A549 (cell line): ENCODE results near the gene PHC1. TPM values are rescaled to one million over a fixed set of nuclear protein-coding genes. Genes with fewer than 3 reads are reported as not detected.

Experiments
- ATAC-seq, 2 experiments: fragments of 200-7000 bp in 1 of 2; fragments of >200 bp in 1 of 2; cut with Nextera tagmentation in 1 of 2; cut with Tn5 transposase in 1 of 2; 3 replicates each; pipeline versions ENCODE4 v1.8.0 to v1.9.1; 2018 to 2020; ENCODE audit warnings: mild to moderate bottlenecking in 1 of 2, moderate library complexity in 1 of 2
- CTCF ChIA-PET: fragments of 300-600 bp; sonication (Branson Sonifier 250); formaldehyde crosslinking; extraction: SDS; loops from one replicate; lab custom pipeline; 2021; ENCODE audit warnings: antibody characterized with exemption, inconsistent platforms; lab: Yijun Ruan, JAX
- POLR2A ChIA-PET: fragments of 350-600 bp; formaldehyde crosslinking; extraction: SDS; loops from one replicate; lab custom pipeline; 2021; ENCODE audit warnings: antibody characterized with exemption, inconsistent platforms; lab: Yijun Ruan, JAX
- DNase-seq, 2 experiments: peaks; one replicate each; pipeline versions ENCODE4 v3.0.0 to v3.0.0-alpha.2; 2011 to 2016; ENCODE audit warnings: low read depth in 1 of 2, low spot score in 1 of 2
- FAIRE-seq: peaks from 2 replicates; lab custom pipeline; 2011; peaks lifted over from hg19 to GRCh38; lab: Jason Lieb, UNC
- H3K27ac ChIP-seq, 2 experiments: fragments of >200 bp; sonication (Bioruptor Twin); formaldehyde crosslinking; 3 replicates each; pipeline ENCODE4 v1.5.1; 2016 to 2017
- H3K4me1 ChIP-seq: fragments of >200 bp; sonication (Bioruptor Twin); formaldehyde crosslinking; 3 replicates; pipeline ENCODE4 v1.6.1; 2016
- H3K4me2 ChIP-seq: fragments of >200 bp; sonication (Bioruptor Twin); formaldehyde crosslinking; 3 replicates; pipeline ENCODE4 v1.6.1; 2016
- H3K4me3 ChIP-seq: fragments of >200 bp; sonication (Bioruptor Twin); formaldehyde crosslinking; 3 replicates; pipeline ENCODE4 v1.5.1; 2016
- H3K9me3 ChIP-seq: fragments of >200 bp; sonication (Bioruptor Twin); formaldehyde crosslinking; 3 replicates; pipeline ENCODE4 v1.6.1; 2016
- BCL3 ChIP-seq: fragments of >200 bp; sonication (Bioruptor Twin); formaldehyde crosslinking; IDR thresholded peaks from 3 replicates; pipeline ENCODE4 v1.6.1; 2016
- CBX2 ChIP-seq: fragments of 200-600 bp; sonication (generic); IDR thresholded peaks from 2 replicates; pipeline ENCODE4 v1.6.1; 2016; ENCODE audit warnings: low read depth, mild to moderate bottlenecking, borderline replicate concordance
- CBX8 ChIP-seq: fragments of 200-600 bp; sonication (generic); IDR thresholded peaks from 2 replicates; pipeline ENCODE4 v1.6.1; 2016
- CEBPB ChIP-seq, 2 experiments: fragments of >200 bp in 1 of 2; sonication (Bioruptor Twin) in 1 of 2; formaldehyde crosslinking in 1 of 2; IDR thresholded peaks; 2 replicates each; pipeline ENCODE4 v1.6.1; 2012 to 2016
- CHD2 ChIP-seq: fragments of 150-350 bp; IDR thresholded peaks from 2 replicates; pipeline ENCODE4 v1.6.1; 2014; ENCODE audit warnings: low read length; ENCODE audit not compliant: partially characterized antibody
- CTCF ChIP-seq: fragments of >200 bp; sonication (Bioruptor Twin); formaldehyde crosslinking; IDR thresholded peaks from 3 replicates; pipeline ENCODE4 v1.5.1; 2016
- EHF ChIP-seq: fragments of 250-450 bp; sonication (Bioruptor Pico); IDR thresholded peaks from 2 replicates; pipeline ENCODE4 v1.5.0; 2020; ENCODE audit warnings: mild to moderate bottlenecking
- EHMT2 ChIP-seq: fragments of 200-600 bp; sonication (generic); IDR thresholded peaks from 2 replicates; pipeline ENCODE4 v1.6.1; 2016; ENCODE audit warnings: antibody characterized with exemption, low read depth, mild to moderate bottlenecking, moderate library complexity
- EP300 ChIP-seq, 2 experiments: fragments of >200 bp; sonication (Bioruptor Twin); formaldehyde crosslinking; IDR thresholded peaks; 2 replicates in 1 of 2; 3 replicates in 1 of 2; pipeline ENCODE4 v1.6.1; 2016 to 2017
- FOSB ChIP-seq: fragments of 250-450 bp; sonication (Bioruptor Pico); IDR thresholded peaks from 2 replicates; pipeline ENCODE4 v1.5.0; 2020; ENCODE audit warnings: mild to moderate bottlenecking, moderate library complexity
- FOSL2 ChIP-seq, 2 experiments: fragments of 450-650 bp in 1 of 2; fragments of >200 bp in 1 of 2; sonication (Bioruptor Twin) in 1 of 2; formaldehyde crosslinking; IDR thresholded peaks; 2 replicates each; pipeline versions ENCODE4 v1.5.0 to v1.6.1; 2016 to 2020; ENCODE audit warnings: mild to moderate bottlenecking in 1 of 2, moderate library complexity in 1 of 2
- GATA3 ChIP-seq: IDR thresholded peaks from 2 replicates; pipeline ENCODE4 v1.6.1; 2012; ENCODE audit warnings: borderline replicate concordance
- HEYL ChIP-seq: fragments of 250-450 bp; sonication (Bioruptor Pico); IDR thresholded peaks from 2 replicates; pipeline ENCODE4 v1.8.0; 2021; ENCODE audit warnings: mild to moderate bottlenecking, moderate library complexity
- HOXA7 ChIP-seq: fragments of 250-450 bp; sonication (Bioruptor Pico); IDR thresholded peaks from 2 replicates; pipeline ENCODE4 v1.5.0; 2020; ENCODE audit warnings: mild to moderate bottlenecking, moderate library complexity
- HOXB5 ChIP-seq: fragments of 250-450 bp; sonication (Bioruptor Pico); IDR thresholded peaks from 2 replicates; pipeline ENCODE4 v1.5.0; 2020; ENCODE audit warnings: mild to moderate bottlenecking, moderate library complexity
- JUN ChIP-seq, 2 experiments: fragments of >200 bp; sonication (Bioruptor Twin); formaldehyde crosslinking; IDR thresholded peaks; 2 replicates in 1 of 2; 3 replicates in 1 of 2; pipeline ENCODE4 v1.6.1; 2016 to 2017
- KDM1A ChIP-seq: fragments of 200-600 bp; sonication (generic); IDR thresholded peaks from 2 replicates; pipeline ENCODE4 v1.6.1; 2016; ENCODE audit warnings: low read depth, mild to moderate bottlenecking
- KDM5A ChIP-seq: fragments of 200-600 bp; sonication (generic); IDR thresholded peaks from 2 replicates; pipeline ENCODE4 v1.6.1; 2016; ENCODE audit warnings: antibody characterized with exemption, mild to moderate bottlenecking
- MAFK ChIP-seq: fragments of 450-650 bp; IDR thresholded peaks from 2 replicates; pipeline ENCODE4 v1.6.1; 2014; ENCODE audit not compliant: partially characterized antibody
- MAZ ChIP-seq: fragments of 150-350 bp; IDR thresholded peaks from 2 replicates; pipeline ENCODE4 v1.6.1; 2014; ENCODE audit warnings: antibody characterized with exemption, low read depth, low read length, borderline replicate concordance
- MYC ChIP-seq: IDR thresholded peaks from 2 replicates; pipeline ENCODE4 v1.6.1; 2012; ENCODE audit warnings: mild to moderate bottlenecking, inconsistent platforms, low read length, improper control_type of control experiment, borderline replicate concordance
- NPAS2 ChIP-seq: fragments of 250-450 bp; sonication (Bioruptor Pico); IDR thresholded peaks from 2 replicates; pipeline ENCODE4 v1.8.0; 2022; ENCODE audit warnings: mild to moderate bottlenecking, moderate library complexity, borderline replicate concordance
- NR3C1 ChIP-seq: fragments of >200 bp; sonication (Bioruptor Twin); formaldehyde crosslinking; IDR thresholded peaks from 3 replicates; pipeline ENCODE4 v1.6.1; 2017
- PHF8 ChIP-seq: fragments of 200-600 bp; sonication (generic); IDR thresholded peaks from 2 replicates; pipeline ENCODE4 v1.6.1; 2016; ENCODE audit warnings: low read depth, mild to moderate bottlenecking, antibody characterized with exemption, moderate library complexity, borderline replicate concordance
- POLR2A ChIP-seq: IDR thresholded peaks from 2 replicates; pipeline ENCODE4 v1.6.1; 2012; ENCODE audit warnings: mild to moderate bottlenecking, low read length
- RAD21 ChIP-seq, 2 experiments: fragments of >200 bp in 1 of 2; sonication (Bioruptor Twin) in 1 of 2; formaldehyde crosslinking in 1 of 2; IDR thresholded peaks in 1 of 2; conservative IDR thresholded peaks in 1 of 2; 2 replicates in 1 of 2; 3 replicates in 1 of 2; pipeline ENCODE4 v1.6.1; 2012 to 2018; ENCODE audit warnings: inconsistent platforms in 1 of 2
- RARB ChIP-seq: fragments of 250-450 bp; sonication (Bioruptor Pico); IDR thresholded peaks from 2 replicates; pipeline ENCODE4 v1.8.0; 2021; ENCODE audit warnings: mild to moderate bottlenecking, moderate library complexity
- RFX5 ChIP-seq: fragments of 450-650 bp; IDR thresholded peaks from 2 replicates; pipeline ENCODE4 v1.7.1; 2014; ENCODE audit warnings: antibody characterized with exemption, mild to moderate bottlenecking, moderate library complexity
- SREBF2 ChIP-seq: fragments of 450-650 bp; IDR thresholded peaks from 2 replicates; pipeline ENCODE4 v1.6.1; 2014; ENCODE audit warnings: mild to moderate bottlenecking, moderate library complexity
- TFCP2L1 ChIP-seq: fragments of 250-450 bp; sonication (Bioruptor Pico); IDR thresholded peaks from 2 replicates; pipeline ENCODE4 v1.5.0; 2021; ENCODE audit warnings: mild to moderate bottlenecking
- ZC3H11A ChIP-seq: fragments of 450-650 bp; IDR thresholded peaks from 2 replicates; pipeline ENCODE4 v1.6.1; 2014; ENCODE audit warnings: antibody characterized with exemption, mild to moderate bottlenecking
- WGBS: methylation state at CpG from one replicate; pipeline ENCODE4 v1.1.6; 2017; ENCODE audit errors: missing lambda C conversion rate; 5-methylcytosine and 5-hydroxymethylcytosine counted together
- polyA plus RNA-seq, 4 experiments: library from polyadenylated mRNA; depleted of rRNA in 3 of 4; stranded (reverse); fragments of >200 nt; fragmentation: RNase III in 1 of 4; extraction: RNeasy Plus Mini Kit Qiagen cat#74134 plus additional on column Dnase treatment in 1 of 4; gene quantifications; 2 replicates in 3 of 4; 3 replicates in 1 of 4; pipeline ENCODE4 v1.2.3, GENCODE V29; 2011 to 2017
- TF ChIP-seq, protein P1 (sequence below): fragments of >200 bp; sonication (Bioruptor Twin); formaldehyde crosslinking; IDR thresholded peaks from 2 replicates; pipeline ENCODE4 v1.6.1; 2016
- TF ChIP-seq, protein P2 (sequence below): fragments of 250-450 bp; sonication (Bioruptor Pico); IDR thresholded peaks from 2 replicates; pipeline ENCODE4 v1.5.0; 2020; ENCODE audit warnings: low read depth, mild to moderate bottlenecking, moderate library complexity

Gene PHC1
- polyA plus RNA-seq, 2 of the 4 experiments (the other 2 are of a cell fraction): 11.2 to 26.5 TPM

- TF ChIP-seq POLR2A (0 out of 2 replicates have a peak, but pooled peaks have one; percentile 20), TFCP2L1 (CRISPR knock-in tag) (no peak)
Observed at GRCh38 chr12:8914716-8915526, 612 bp downstream of the PHC1 start (continued).

GRCh38 chr12:8916154-8916553, 1.8 kb downstream of the PHC1 start:
- CTCF ChIA-PET: no interaction called here
- FAIRE-seq (no peak), ATAC-seq (no peak)
- POLR2A ChIA-PET: no interaction called here
- no peak overlapping the region for H3K4me3 ChIP-seq
- TF ChIP-seq HOXB5 (CRISPR knock-in tag) (no peak), NPAS2 (CRISPR knock-in tag) (no peak), EHMT2 (no peak), GATA3 (no peak), HEYL (CRISPR knock-in tag) (no peak), MAFK (no peak), JUN (IDR thresholded peaks at IDR 0.05) (no peak), KDM5A (no peak), EP300 (IDR thresholded peaks at IDR 0.05) (no peak), NR3C1 (no peak), CHD2 (no peak), RAD21 (conservative IDR thresholded peaks at IDR 0.05 in 1 of 2, IDR thresholded peaks at IDR 0.05 in 1 of 2) (no peak), FOSL2 (IDR thresholded peaks at IDR 0.05) (no peak), FOSL2 (CRISPR knock-in tag; IDR thresholded peaks at IDR 0.05) (no peak), FOSB (CRISPR knock-in tag) (no peak), PHF8 (no peak), MAZ (no peak)
- TF ChIP-seq, all 56 proteins: peak for 0
- Histone ChIP-seq H3K27ac (no peak overlapping the region), H3K4me1 (peaks cover 18% of the 10 kb centered on the region), H3K9me3 (no peaks in the 10 kb centered on the region), H3K4me2 (no peak overlapping the region; the same call in 2 of the 3 replicates)
- DNase-seq: no peak

GRCh38 chr12:8917031-8917430, 2.7 kb downstream of the PHC1 start:
- CTCF ChIA-PET: no interaction called here
- no peak for ATAC-seq
- H3K9me3 ChIP-seq: no peaks in the 10 kb centered on the region
- DNase-seq: no peak
- H3K27ac ChIP-seq: no peak overlapping the region
- no peak for FAIRE-seq
- 68% methylated on average over 3 of the region's 3 CpGs for WGBS
- no peak overlapping the region for H3K4me3 ChIP-seq
- H3K4me1 ChIP-seq: peaks cover 18% of the 10 kb centered on the region
- POLR2A ChIA-PET: no interaction called here
- TF ChIP-seq, protein P1, sequence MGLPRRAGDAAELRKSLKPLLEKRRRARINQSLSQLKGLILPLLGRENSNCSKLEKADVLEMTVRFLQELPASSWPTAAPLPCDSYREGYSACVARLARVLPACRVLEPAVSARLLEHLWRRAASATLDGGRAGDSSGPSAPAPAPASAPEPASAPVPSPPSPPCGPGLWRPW: no peak
- TF ChIP-seq ZC3H11A (no peak), JUN (IDR thresholded peaks at IDR 0.05) (no peak), CHD2 (no peak), BCL3 (no peak), CEBPB (IDR thresholded peaks at IDR 0.05) (no peak), RARB (CRISPR knock-in tag) (no peak), CTCF (no peak), EHF (CRISPR knock-in tag) (no peak), GATA3 (no peak), MYC (no peak), RFX5 (no peak), SREBF2 (no peak), HOXA7 (CRISPR knock-in tag) (no peak), CBX2 (no peak), FOSL2 (IDR thresholded peaks at IDR 0.05) (no peak), FOSL2 (CRISPR knock-in tag; IDR thresholded peaks at IDR 0.05) (no peak), CBX8 (no peak), KDM1A (no peak)
- TF ChIP-seq, protein P2, sequence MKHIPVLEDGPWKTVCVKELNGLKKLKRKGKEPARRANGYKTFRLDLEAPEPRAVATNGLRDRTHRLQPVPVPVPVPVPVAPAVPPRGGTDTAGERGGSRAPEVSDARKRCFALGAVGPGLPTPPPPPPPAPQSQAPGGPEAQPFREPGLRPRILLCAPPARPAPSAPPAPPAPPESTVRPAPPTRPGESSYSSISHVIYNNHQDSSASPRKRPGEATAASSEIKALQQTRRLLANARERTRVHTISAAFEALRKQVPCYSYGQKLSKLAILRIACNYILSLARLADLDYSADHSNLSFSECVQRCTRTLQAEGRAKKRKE: no peak
- no peak overlapping the region for H3K4me2 ChIP-seq
